ENCODE measurements around the gene PILRA. TPM values are rescaled to one million over a fixed set of nuclear protein-coding genes. Genes with fewer than 3 reads are reported as not detected.

The PILRA gene
- total RNA-seq (2022; extraction: Qiagen RNA extraction; ENCODE audit: low read depth): 3.4 to 5.8 TPM (median 5.2 TPM) in 5 replicates

GRCh38 chr7:100373261-100373831 is at the start of gene PILRA:
PILRA (plus strand) TSS chr7:100373487; CDS start chr7:100373657, 170 bp downstream.

GRCh38 chr7:100358027-100358856 is 15.0 kb upstream of the PILRA start, which contains the start of gene PILRB:
PILRB (plus strand) TSS chr7:100358117; CDS start chr7:100358303, 186 bp downstream.

GRCh38 chr7:100428199-100428966 is 55.1 kb downstream of the PILRA start, which contains the start of gene ZCWPW1:
ZCWPW1 (minus strand) TSS chr7:100428703; CDS start chr7:100420649, 8,054 bp downstream.

GRCh38 chr7:100429637-100430492 is 56.6 kb downstream of the PILRA start, which contains the start of gene MEPCE:
MEPCE (plus strand) TSS chr7:100429831; CDS start chr7:100430019, 188 bp downstream.

Other genes with a start within 250 kb of the PILRA start
- 2.3 to 3.1 TPM (median 2.7 TPM) in 5 replicates for gene MBLAC1, start 246.5 kb upstream of the PILRA start, total RNA-seq (2022; extraction: Qiagen RNA extraction; ENCODE audit: low read depth)
- 163 to 183 TPM (median 169 TPM) in 5 replicates for gene LAMTOR4, start 224.6 kb upstream of the PILRA start, total RNA-seq (2022; extraction: Qiagen RNA extraction; ENCODE audit: low read depth)
- 9.6 to 15.3 TPM (median 14.0 TPM) in 5 replicates for gene TRAPPC14, start 214.8 kb upstream of the PILRA start, total RNA-seq (2022; extraction: Qiagen RNA extraction; ENCODE audit: low read depth)
- 0.10 to 0.26 TPM (median 0.18 TPM) in 4 of 5 replicates, not detected in the other for gene GAL3ST4, start 204.9 kb upstream of the PILRA start, total RNA-seq (2022; extraction: Qiagen RNA extraction; ENCODE audit: low read depth)
- 0.70 to 1.4 TPM (median 1.2 TPM) in 5 replicates for gene GPC2, start 196.1 kb upstream of the PILRA start, total RNA-seq (2022; extraction: Qiagen RNA extraction; ENCODE audit: low read depth)
- gene STAG3, start 195.6 kb upstream of the PILRA start, total RNA-seq (2022; extraction: Qiagen RNA extraction; ENCODE audit: low read depth): 0.08 to 0.27 TPM (median 0.14 TPM) in 4 of 5 replicates, not detected in the other
- not detected in 5 replicates for gene PVRIG, start 153.5 kb upstream of the PILRA start, total RNA-seq (2022; extraction: Qiagen RNA extraction; ENCODE audit: low read depth)
- gene SPDYE3, start 65.8 kb upstream of the PILRA start, total RNA-seq (2022; extraction: Qiagen RNA extraction; ENCODE audit: low read depth): not detected in 5 replicates
- 20.2 to 38.1 TPM (median 31.9 TPM) in 5 replicates for gene PILRB, start 15.4 kb upstream of the PILRA start, total RNA-seq (2022; extraction: Qiagen RNA extraction; ENCODE audit: low read depth)
- gene ZCWPW1, start 55.2 kb downstream of the PILRA start, total RNA-seq (2022; extraction: Qiagen RNA extraction; ENCODE audit: low read depth): 1.2 to 1.8 TPM (median 1.5 TPM) in 5 replicates
- 39.3 to 50.6 TPM (median 43.3 TPM) in 5 replicates for gene MEPCE, start 56.3 kb downstream of the PILRA start, total RNA-seq (2022; extraction: Qiagen RNA extraction; ENCODE audit: low read depth)
- 27.7 to 53.3 TPM (median 48.9 TPM) in 5 replicates for gene PPP1R35, start 63.0 kb downstream of the PILRA start, total RNA-seq (2022; extraction: Qiagen RNA extraction; ENCODE audit: low read depth)
- gene SPACDR, start 90.8 kb downstream of the PILRA start, total RNA-seq (2022; extraction: Qiagen RNA extraction; ENCODE audit: low read depth): 0.45 to 0.90 TPM (median 0.75 TPM) in 4 of 5 replicates, not detected in the other
- gene TSC22D4, start 105.7 kb downstream of the PILRA start, total RNA-seq (2022; extraction: Qiagen RNA extraction; ENCODE audit: low read depth): 27.0 to 38.4 TPM (median 33.2 TPM) in 5 replicates
- gene NYAP1, start 110.4 kb downstream of the PILRA start, total RNA-seq (2022; extraction: Qiagen RNA extraction; ENCODE audit: low read depth): 0.52 to 1.1 TPM (median 0.85 TPM) in 5 replicates
- gene AGFG2, start 165.7 kb downstream of the PILRA start, total RNA-seq (2022; extraction: Qiagen RNA extraction; ENCODE audit: low read depth): 8.5 to 16.0 TPM (median 12.5 TPM) in 5 replicates
- gene SAP25, start 200.4 kb downstream of the PILRA start, total RNA-seq (2022; extraction: Qiagen RNA extraction; ENCODE audit: low read depth): 0.28 to 0.88 TPM (median 0.68 TPM) in 4 of 5 replicates, not detected in the other
- 12.9 to 16.1 TPM (median 14.0 TPM) in 5 replicates for gene LRCH4, start 212.6 kb downstream of the PILRA start, total RNA-seq (2022; extraction: Qiagen RNA extraction; ENCODE audit: low read depth)
- 0.12 to 0.24 TPM (median 0.22 TPM) in 5 replicates for gene FBXO24, start 212.8 kb downstream of the PILRA start, total RNA-seq (2022; extraction: Qiagen RNA extraction; ENCODE audit: low read depth)
- 4.9 to 11.2 TPM (median 8.6 TPM) in 5 replicates for gene PCOLCE, start 228.9 kb downstream of the PILRA start, total RNA-seq (2022; extraction: Qiagen RNA extraction; ENCODE audit: low read depth)
- gene MOSPD3, start 239.1 kb downstream of the PILRA start, total RNA-seq (2022; extraction: Qiagen RNA extraction; ENCODE audit: low read depth): 17.2 to 20.3 TPM (median 18.1 TPM) in 5 replicates

Measured in A549 treated with DMSO at 1 μM for 4 hours (cell line).